OCI-LY7 (cell line): ENCODE measurements around the gene LGI2. TPM values are rescaled to one million over a fixed set of nuclear protein-coding genes. Genes with fewer than 3 reads are reported as not detected.

ENCODE experiments used
- BruUV-seq: library from RNA; stranded (reverse); fragments of 400-500 nt; replicated peaks from 2 replicates; lab custom pipeline; 2021; lab: Mats Ljungman, UMichigan
- CTCF ChIA-PET: fragments of 300-600 bp; sonication (Branson Sonifier 250); formaldehyde crosslinking; loops from one replicate; lab custom pipeline; 2022; ENCODE audit warnings: antibody characterized with exemption; ENCODE audit not compliant: unreplicated experiment; lab: Charles Lee
- POLR2A ChIA-PET: fragments of 300-600 bp; sonication (Branson Sonifier 250); formaldehyde crosslinking; loops from one replicate; lab custom pipeline; 2022; ENCODE audit warnings: antibody characterized with exemption; lab: Charles Lee
- DNase-seq: peaks from one replicate; pipeline ENCODE4 v3.0.0-alpha.2; 2015; ENCODE audit warnings: low spot score
- H2AFZ ChIP-seq: fragments of 200-600 bp; sonication (generic), shearing (Covaris generic); 2 replicates; pipeline ENCODE4 v1.6.1; 2014; ENCODE audit warnings: mild to moderate bottlenecking, antibody characterized with exemption, low read length, moderate library complexity
- H3K27ac ChIP-seq: fragments of 200-600 bp; sonication (generic); 2 replicates; pipeline ENCODE4 v1.5.1; 2014; ENCODE audit warnings: mixed run types, low read depth, mild to moderate bottlenecking, moderate library complexity, low read length, inconsistent platforms; ENCODE audit not compliant: poor library complexity, severe bottlenecking
- H3K36me3 ChIP-seq: fragments of 200-600 bp; sonication (generic); 2 replicates; pipeline ENCODE4 v1.6.1; 2014; ENCODE audit warnings: mild to moderate bottlenecking, antibody characterized with exemption, low read length, moderate library complexity, mixed read lengths; ENCODE audit not compliant: insufficient read depth
- H3K4me1 ChIP-seq: fragments of 200-600 bp; sonication (generic); 2 replicates; pipeline ENCODE4 v1.5.1; 2014; ENCODE audit warnings: mild to moderate bottlenecking, low read length; ENCODE audit not compliant: insufficient read depth, poor library complexity, severe bottlenecking
- H3K4me2 ChIP-seq: fragments of 200-600 bp; sonication (generic); 2 replicates; pipeline ENCODE4 v1.6.1; 2014; ENCODE audit warnings: mild to moderate bottlenecking, low read length
- H3K4me3 ChIP-seq: fragments of 200-600 bp; sonication (generic); 2 replicates; pipeline ENCODE4 v1.5.1; 2014; ENCODE audit warnings: mild to moderate bottlenecking, low read depth, low read length; ENCODE audit not compliant: poor library complexity, severe bottlenecking
- H3K79me2 ChIP-seq: fragments of 200-600 bp; sonication (generic); 2 replicates; pipeline ENCODE4 v1.6.1; 2016; ENCODE audit warnings: low read depth, mild to moderate bottlenecking, low read length, moderate library complexity, mixed read lengths; ENCODE audit not compliant: insufficient read depth
- H3K9me2 ChIP-seq: fragments of 200-600 bp; sonication (generic); 2 replicates; pipeline ENCODE4 v1.6.1; 2016; ENCODE audit warnings: mild to moderate bottlenecking, low read length, mixed read lengths; ENCODE audit not compliant: insufficient read depth
- H3K9me3 ChIP-seq: fragments of 200-600 bp; sonication (generic); 2 replicates; pipeline ENCODE4 v1.6.1; 2014; ENCODE audit warnings: mild to moderate bottlenecking, mixed run types, low read length, mixed read lengths
- H4K20me1 ChIP-seq: fragments of 200-600 bp; sonication (generic); 2 replicates; pipeline ENCODE4 v1.6.1; 2014; ENCODE audit warnings: mild to moderate bottlenecking, antibody characterized with exemption, low read length, moderate library complexity, mixed read lengths; ENCODE audit not compliant: insufficient read depth
- CTCF ChIP-seq: fragments of 200-600 bp; sonication (generic); conservative IDR thresholded peaks from 2 replicates; pipeline ENCODE4 v1.5.1; 2014; ENCODE audit warnings: mild to moderate bottlenecking, antibody characterized with exemption, low read length, moderate library complexity, mixed read lengths
- EZH2phosphoT487 ChIP-seq: fragments of 200-600 bp; sonication (generic); IDR thresholded peaks from 2 replicates; pipeline ENCODE4 v1.6.1; 2018; ENCODE audit warnings: low read depth, borderline replicate concordance, mild to moderate bottlenecking, mixed run types, antibody characterized with exemption, low read length, moderate library complexity, mixed read lengths
- intact Hi-C: fragments of 100-400 bp; cut with micrococcal nuclease; formaldehyde crosslinking; loops from one replicate; pipeline ENCODE4 v1.10.0; 2022; ENCODE audit not compliant: unreplicated experiment
- total RNA-seq, 2 experiments: library from RNA; depleted of rRNA in 1 of 2; stranded (reverse); fragments of >200 nt in 1 of 2; shearing (Covaris generic) in 1 of 2; gene quantifications; 2 replicates each; pipeline ENCODE4 v1.2.3, GENCODE V29; 2014 to 2022

LGI2 gene
- total RNA-seq, 2 experiments from 2014 or later, result not detected

- Histone ChIP-seq H3K27ac (no peak overlapping the region), H3K4me3 (no peak overlapping the region), H3K4me2 (no peak overlapping the region), H3K79me2 (no peaks in the 10 kb centered on the region), H3K9me2 (no peaks in the 10 kb centered on the region), H4K20me1 (no peaks in the 10 kb centered on the region), H3K4me1 (no peaks in the 10 kb centered on the region), H3K36me3 (no peaks in the 10 kb centered on the region), H3K9me3 (no peaks in the 10 kb centered on the region), H2AFZ (no peak overlapping the region)
- intact Hi-C loops, result no loop called here
- no peak for DNase-seq
- ChIA-PET POLR2A (no interaction called here), CTCF (no interaction called here)
- TF ChIP-seq EZH2phosphoT487, result no peak
- TF ChIP-seq CTCF, result no peak
- BruUV-seq, result no TSS peak
These were observed 2.8 kb upstream of the LGI2 start for GRCh38 chr4:25033526-25033925.

- no peak overlapping the region for H3K4me3 ChIP-seq
- no peak overlapping the region for H3K27ac ChIP-seq
- H4K20me1 ChIP-seq, result no peaks in the 10 kb centered on the region
- no peaks in the 10 kb centered on the region for H3K36me3 ChIP-seq
- H3K4me2 ChIP-seq, result no peak overlapping the region
- no peaks in the 10 kb centered on the region for H3K9me3 ChIP-seq
- no peaks in the 10 kb centered on the region for H3K4me1 ChIP-seq
- H2AFZ ChIP-seq, result no peak overlapping the region
- ChIA-PET CTCF (no interaction called here), POLR2A (interaction anchor here (0.6 to 0.7 kb wide), 2 partner anchors 107 to 132 kb away, joined by 3 read pairs; no protein-coding TSS in a partner anchor)
- H3K79me2 ChIP-seq, result no peaks in the 10 kb centered on the region
- intact Hi-C loops, result no loop called here
- no peak for DNase-seq
- BruUV-seq, result no TSS peak
- H3K9me2 ChIP-seq, result no peaks in the 10 kb centered on the region
- TF ChIP-seq CTCF, result no peak
- TF ChIP-seq EZH2phosphoT487, result no peak
These were observed 1.4 kb upstream of the LGI2 start for GRCh38 chr4:25032126-25032525.

- Histone ChIP-seq H2AFZ (no peak overlapping the region), H4K20me1 (no peaks in the 10 kb centered on the region), H3K27ac (no peak overlapping the region), H3K9me2 (no peaks in the 10 kb centered on the region), H3K4me2 (no peak overlapping the region), H3K9me3 (no peaks in the 10 kb centered on the region), H3K36me3 (no peaks in the 10 kb centered on the region), H3K4me3 (no peak overlapping the region), H3K4me1 (no peaks in the 10 kb centered on the region), H3K79me2 (no peaks in the 10 kb centered on the region)
- DNase-seq, result no peak
- CTCF ChIA-PET, result no interaction called here
- no TSS peak for BruUV-seq
- TF ChIP-seq CTCF (no peak), EZH2phosphoT487 (no peak)
- POLR2A ChIA-PET, result no interaction called here
- intact Hi-C loops, result no loop called here
These were observed 403 bp upstream of the LGI2 start for GRCh38 chr4:25031077-25031621.
